Right renal pelvis (tissue), 4 donors: Measurements from ENCODE around the gene RHBDD2. TPM values are rescaled to one million over a fixed set of nuclear protein-coding genes. Genes with fewer than 3 reads are reported as not detected.
"Not testable (repeated sequence)": the region's sequence is repeated elsewhere in the genome, so short reads cannot be mapped to it uniquely, and the experiment has no call there.

Source experiments
- DNase-seq, 4 donors: peaks; one replicate each; pipeline ENCODE4 v3.0.0-alpha.2; 2013; ENCODE audit warnings: low read depth in 4 of 4, low spot score in 3 of 4, missing footprints in 1 of 4
- polyA plus RNA-seq, 4 donors: library from polyadenylated mRNA; unstranded; fragments of 120-200 nt; gene quantifications; one replicate each; pipeline ENCODE4 v1.2.1, GENCODE V29; 2013; ENCODE audit not compliant: insufficient read length in 4 of 4

The RHBDD2 gene
- polyA plus RNA-seq, 4 donors, result 62.6 to 82.4 (median 67.2) TPM

DNA sequence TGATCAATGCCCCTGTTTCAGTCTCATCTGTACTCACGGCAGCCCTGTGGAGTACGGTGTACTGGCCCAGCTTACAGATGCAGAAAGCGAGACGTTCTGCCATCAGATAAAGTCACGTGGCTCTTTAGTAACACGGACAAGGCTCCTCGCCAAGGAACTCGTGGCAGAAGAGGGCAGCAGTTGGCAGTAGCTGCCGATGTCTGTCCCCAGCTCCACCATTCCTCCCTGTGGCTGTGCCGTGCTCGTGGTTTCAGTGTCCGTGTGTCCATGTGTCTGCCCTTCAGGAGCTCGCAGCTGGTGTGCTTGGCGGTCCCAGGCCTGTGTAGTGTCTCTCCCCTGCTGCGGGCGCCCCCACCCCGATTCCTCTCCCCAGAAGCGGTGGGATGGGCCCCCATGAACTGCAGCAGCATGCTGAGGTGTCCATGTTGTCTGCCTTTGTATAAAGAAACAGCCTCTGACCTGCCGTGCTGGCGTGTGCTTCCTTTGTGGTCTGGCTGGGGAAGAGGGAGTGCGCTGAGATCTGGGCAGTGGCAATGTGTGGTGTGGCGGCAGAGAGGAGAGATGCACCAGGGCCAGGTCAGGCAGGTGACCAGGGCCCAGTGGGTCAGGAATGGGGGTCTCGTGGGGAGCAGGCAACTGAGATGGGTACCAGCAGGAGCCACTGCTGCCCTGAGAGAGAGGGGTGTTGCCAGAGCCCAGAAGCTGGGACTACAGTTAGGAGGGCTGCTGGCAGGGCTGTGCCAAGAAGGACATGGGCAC is 9.8 kb downstream of the RHBDD2 start:
- no peak for DNase-seq

DNA sequence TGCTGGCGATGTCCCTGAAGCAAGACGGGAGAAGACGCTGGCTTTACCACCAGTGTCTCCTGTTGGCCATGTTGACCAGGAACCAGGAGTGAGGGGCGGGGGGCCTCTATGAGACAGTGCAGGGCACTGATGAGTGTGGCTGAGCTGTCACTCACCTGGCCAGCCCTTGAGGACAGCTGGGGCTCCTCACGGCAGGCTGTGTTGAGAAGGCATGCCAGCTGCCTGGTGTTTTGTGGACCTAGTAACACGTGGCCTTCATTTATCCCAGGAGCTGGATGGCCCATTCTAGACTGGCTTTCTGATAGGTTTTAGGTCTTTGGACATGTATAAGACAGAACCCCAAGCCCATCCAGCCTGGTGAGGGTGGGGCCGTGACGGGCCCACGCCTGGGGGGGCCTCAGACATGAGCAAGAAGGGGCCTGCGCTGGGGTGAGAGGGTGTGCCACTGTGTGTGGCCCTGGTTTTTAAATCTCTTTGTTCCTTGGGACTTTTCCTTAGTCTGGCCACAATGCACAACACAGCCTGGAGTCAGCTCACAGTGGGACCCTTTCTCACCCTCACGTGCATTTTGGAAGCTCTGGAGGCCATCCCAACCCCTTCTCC is 10.5 kb downstream of the RHBDD2 start:
- no peak for DNase-seq

DNA sequence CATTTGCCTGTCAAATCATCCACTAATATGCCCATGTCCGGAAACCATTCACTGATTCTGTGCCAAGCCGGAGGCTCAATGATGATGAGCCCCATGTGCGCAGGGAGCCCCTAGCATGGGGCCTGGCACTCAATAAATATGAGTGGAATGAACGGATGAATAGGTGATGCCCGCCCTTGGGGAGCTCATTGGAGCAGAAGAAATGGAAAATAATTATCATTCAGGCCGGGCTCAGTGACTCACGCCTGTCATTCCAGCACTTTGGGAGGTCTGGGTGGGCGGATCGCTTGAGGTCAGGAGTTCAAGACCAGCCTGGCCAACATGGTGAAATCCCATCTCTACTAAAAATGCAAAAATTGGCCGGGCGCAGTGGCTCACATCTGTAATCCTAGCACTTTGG is 11.0 kb downstream of the RHBDD2 start:
- no peak for DNase-seq

DNA sequence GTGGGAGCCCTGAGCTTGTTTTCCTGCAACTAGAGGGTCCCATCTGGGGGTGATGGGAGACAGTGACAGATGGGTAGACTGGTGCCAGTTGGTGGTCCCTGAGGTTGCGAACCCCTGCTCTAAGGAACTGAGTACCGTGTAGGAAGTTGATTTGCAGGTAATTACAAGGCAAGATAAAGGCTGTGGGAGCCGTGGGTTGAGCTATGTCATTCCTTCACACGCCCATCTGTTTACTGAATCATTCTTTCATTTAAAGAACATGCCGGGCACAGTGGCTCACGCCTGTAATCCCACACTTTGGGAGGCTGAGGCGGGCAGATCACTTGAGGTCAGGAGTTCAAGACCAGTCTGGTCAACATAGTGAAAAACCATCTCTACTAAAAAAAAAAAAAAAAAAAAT is 12.4 kb downstream of the RHBDD2 start:
- DNase-seq, result not testable (repeated sequence)

DNA sequence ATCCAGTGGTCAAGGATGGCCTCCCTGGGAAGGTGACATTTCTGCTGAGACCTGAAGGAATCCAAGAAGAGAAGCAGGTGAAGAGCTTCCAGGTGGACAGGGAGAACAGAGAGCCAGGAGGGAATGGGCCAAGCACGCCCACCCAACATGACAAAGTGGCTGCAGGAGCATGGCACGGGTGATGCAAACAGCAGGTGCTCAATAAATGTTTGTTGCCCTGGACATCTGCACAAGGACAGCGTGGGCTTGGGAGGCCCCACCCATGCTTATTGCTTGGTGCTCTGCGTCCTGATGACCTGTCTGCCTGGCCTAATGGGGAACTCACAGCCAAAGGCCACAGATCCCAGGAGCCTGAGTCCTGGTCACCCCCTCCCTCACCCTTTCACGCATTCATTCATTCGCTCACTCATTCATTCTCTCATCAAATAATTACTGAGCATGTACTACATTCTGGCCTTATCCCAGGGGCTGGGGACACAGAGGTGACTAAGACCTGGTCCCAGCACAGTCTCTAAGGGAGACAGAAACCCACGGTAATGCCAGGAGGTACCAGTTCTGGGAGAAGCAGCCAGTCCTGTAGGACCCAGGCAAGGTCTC is 13.1 kb downstream of the RHBDD2 start:
- no peak for DNase-seq

DNA sequence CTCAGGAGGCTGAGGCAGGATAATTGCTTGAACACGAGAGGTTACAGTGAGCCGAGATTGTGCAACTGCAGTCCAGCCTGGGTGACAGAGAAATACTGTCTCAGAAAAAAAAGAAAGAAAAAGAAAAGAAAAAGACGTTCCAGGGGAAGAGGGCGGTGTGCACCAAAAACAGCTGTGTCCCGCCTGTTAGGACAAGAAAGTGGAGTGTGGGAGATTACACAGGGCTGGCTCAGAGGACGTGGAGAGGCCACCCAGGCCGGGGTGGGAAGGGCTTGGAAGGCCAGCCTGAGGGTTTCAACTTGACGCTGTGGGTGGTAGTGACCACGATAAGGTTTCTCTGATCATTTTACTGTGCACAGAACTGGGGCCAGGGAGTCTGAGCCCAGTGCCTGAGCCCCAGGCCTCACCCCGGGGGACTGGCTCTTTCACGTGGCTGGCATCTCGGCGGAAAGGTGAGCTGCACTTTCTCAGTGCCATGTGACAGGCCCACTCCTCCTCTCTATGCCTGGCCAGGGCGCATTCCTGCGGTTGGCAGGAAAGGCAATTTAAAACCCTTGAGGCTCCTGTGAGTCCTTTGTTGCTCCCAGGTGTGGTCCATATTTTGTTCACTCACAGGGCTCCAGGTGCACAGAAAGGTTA is 13.9 kb downstream of the RHBDD2 start:
- DNase-seq, result no peak

DNA sequence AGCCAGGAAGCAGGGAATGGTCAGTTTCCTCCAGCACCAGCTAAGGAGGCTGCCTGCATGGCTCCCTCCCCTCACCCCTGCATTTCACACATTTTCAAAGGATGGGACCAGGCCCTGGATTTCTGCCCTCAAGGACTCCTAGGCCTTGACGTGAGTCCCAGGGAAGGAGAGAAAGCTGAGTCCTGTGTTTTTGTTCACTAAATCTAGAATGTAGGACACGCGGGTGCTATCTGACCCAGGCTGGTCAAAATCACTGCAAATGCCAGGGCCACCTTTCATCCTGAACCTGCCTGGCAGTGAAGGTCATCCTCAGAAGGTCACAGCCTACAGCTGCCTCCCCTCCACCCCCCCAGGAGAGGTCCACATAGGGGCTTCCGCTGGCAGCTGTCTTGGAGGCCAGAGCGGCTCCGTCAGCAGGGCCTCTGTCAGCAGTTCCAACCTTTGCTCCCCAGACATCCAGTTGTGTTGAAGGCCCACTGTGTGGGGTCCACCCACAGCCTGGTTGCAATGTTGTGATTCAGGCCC is 18.0 kb downstream of the RHBDD2 start:
- DNase-seq, result no peak

DNA sequence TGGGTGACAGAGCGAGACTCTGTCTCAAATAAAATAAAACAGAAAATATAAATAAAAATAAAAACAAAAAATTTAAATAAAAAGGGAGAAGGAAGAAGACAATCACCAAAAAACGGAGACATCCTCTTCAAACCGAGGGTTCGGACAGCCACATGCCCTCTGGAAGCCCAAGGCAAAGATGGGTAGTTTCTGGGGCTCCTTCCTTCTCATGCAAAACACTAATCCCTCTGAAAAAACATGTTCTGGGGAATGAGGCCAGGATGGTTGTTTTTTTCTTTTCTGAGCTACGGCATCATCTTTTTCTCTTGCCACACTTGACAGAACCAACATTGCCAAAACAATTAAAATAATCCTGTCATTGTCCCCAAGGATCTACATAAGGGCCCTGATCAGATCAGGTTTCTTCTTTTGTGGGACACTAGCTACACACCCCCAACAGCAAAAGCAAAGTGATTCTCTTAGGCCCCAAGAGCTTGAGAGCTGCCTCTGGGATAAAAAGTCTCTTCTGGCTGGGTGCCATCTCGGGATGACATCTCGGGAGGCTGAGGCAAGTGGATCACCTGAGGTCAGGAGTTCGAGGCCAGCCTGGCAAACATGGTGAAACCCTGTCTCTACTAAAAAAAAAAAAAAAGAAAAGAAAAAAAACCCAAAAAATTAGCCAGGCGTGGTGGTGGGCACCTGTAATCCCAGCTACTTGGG is 21.9 kb downstream of the RHBDD2 start:
- DNase-seq, result no peak

DNA sequence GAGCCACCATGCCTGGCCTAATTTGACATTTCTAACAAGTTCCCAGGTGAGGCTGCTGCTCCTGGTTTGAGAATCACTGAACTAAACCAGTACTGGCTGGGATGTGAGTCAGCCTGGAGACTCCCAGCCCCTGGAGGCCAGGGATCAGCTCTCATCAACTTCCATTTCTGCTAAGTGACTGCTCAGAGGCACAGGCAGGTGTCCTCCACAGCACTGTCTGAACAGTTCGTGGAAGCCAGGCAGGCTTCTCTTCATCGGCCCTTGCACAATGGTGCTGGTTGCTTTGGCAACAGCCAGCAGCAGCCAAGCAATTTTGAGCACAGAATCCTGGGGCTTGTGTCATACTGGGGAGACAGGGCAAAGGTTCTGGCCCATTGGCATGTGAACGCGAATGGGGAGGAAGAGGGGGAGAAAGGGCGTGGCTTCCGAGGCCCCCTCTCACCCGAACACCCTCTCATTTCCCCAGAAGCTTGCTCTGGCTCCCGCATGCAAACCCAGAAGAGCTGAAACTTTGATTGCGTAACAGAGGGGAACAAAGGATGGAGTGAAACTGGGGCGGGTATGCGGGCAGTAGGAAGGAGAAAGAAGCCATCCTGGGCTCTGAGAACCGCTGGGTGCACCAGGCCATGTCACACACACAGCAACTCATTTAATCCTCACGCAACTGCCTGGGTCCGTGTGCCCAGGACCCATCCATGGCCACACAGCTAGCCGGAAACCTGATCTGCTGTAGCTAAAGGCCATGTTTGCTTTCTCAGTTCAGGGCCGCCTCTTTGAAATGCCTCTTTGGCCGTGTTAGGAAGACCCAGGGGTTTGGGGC is 27.2 kb downstream of the RHBDD2 start:
- no peak for DNase-seq

DNA sequence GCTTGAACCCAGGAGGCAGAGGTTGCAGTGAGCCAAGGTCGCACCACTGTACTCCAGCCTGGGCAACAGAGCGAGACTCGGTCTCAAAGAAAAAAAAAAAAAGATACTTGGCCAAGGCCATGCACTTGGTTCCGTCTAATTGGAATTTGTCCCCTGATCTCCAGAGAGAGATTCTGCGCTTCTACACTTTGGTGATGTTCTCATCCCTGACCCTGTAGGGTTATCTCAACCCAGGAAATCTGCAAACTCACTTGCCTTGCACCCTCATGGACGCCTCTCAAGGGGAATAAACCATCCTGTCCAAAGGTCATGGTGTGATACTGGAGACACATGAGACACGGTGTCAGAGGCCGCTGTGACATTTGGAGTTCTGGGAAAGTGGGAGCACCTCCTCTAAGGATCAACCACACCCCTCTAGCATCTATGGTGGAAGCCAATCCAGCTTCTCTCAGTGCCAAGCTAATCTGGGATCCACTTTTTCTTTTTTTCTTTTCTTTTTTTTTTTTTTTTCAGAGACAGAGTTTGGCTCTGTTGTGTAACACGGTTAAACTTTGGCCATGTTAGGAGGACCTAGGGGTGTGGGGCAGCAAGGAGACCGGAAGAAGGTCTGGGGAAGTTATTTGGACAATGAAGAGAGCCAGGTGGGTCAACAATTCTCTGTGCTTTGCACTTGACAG is 28.3 kb downstream of the RHBDD2 start:
- no peak for DNase-seq

DNA sequence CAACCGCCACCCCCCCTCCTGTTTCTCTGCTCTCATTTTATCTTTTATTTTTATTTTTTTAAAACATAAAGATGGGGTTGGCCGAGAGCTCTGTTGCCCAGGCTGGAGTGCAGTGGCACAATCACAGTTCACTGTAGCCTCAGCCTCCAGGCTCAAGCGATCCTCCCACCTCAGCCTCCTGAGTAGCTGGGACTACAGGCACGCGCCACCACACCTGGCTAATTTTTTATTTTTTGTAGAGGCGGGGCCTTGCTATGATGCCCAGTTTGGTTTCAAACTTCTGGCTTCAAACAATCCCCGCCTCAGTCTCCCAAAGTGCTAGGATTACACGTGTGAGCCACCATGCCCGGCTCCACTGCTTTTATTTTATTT is 28.8 kb downstream of the RHBDD2 start:
- DNase-seq, result not testable (repeated sequence)

DNA sequence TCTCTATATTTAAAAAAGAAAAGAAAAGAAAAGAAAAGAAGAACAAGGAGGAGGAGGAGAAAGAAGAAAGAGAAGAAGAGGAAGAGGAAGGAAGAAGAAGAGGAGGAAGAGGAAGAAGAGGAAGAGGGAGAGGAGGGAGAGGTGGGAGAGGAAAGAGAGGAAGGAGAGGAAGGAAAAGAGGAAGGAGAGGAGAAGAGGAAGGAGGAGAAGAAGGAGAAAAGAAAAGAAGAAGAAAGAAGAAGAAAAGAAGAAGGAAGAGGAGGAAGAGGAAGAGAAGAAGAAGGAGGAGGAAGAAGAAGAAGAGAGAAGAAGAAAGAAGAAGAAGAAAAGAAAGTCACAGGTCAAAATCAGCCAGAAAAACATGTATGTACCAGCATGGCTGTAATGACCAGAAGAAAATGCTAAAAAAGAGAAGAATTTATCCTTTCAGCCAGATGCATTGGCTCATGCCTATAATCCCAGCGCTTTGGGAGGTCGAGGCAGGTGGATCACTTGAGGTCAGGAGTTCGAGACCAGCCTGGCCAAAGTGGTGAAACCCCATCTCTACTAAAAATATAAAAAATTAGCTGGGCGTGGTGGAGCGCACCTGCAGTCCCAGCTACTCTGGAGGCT is 30.8 kb downstream of the RHBDD2 start:
- no peak for DNase-seq

DNA sequence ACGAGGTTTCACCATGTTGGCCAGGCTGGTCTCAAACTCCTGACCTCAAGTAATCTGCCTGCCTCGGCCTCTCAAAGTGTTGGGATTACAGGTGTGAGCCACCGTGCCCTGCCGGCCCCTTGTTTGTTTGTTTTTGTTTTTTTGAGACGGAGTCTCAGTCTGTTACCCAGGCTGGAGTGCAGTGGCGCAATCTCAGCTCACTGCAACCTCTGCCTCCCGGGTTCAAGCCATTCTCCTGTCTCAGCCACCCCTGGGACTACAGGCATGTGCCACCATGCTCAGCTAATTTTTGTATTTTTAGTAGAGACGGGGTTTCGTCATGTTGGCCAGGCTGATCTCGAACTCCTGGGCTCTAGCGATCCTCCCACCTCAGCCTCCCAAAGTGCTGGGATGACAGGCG is 32.4 kb downstream of the RHBDD2 start:
- DNase-seq, result not testable (repeated sequence)

DNA sequence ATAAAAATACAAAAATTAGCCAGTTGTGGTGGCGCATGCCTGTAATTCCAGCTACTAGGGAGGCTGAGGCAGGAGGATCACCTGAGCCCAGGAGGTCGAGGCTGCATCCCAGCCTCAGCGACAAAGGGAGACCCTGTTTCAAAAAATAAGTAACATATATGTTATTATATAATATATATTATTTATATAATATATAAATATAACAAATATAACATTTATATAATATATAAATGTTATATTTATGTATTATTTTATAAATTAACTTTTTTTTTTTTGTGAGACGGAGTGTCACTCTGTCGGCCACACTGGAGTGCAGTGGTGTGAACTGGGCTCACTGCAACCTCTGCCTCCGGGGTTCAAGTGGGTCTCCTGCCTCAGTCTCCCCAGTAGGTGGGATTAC is 34.6 kb downstream of the RHBDD2 start:
- DNase-seq, result no peak

DNA sequence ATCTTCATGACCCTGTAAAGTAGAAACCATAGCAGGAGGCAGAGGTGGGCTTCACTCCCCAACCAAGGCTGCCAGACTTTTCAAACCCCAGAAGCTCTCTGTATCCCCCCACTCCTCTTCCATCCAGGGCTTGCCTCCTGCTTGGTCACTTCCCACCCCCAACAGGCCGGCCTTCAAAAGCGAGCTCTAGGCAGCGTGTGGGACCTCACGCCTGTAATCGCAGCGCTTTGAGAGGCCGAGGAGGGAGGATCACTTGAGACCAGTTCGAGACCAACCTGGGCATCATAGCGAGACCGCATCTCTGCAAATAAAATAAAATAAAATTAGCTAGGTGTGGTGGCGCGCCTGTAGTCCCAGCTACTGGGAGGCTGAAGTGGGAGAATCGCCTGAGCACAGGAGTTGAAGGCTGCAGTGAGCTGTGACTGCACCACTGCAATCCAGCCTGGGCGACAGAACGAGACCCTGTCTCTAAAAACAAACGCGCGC is 35.4 kb downstream of the RHBDD2 start:
- DNase-seq, result no peak

DNA sequence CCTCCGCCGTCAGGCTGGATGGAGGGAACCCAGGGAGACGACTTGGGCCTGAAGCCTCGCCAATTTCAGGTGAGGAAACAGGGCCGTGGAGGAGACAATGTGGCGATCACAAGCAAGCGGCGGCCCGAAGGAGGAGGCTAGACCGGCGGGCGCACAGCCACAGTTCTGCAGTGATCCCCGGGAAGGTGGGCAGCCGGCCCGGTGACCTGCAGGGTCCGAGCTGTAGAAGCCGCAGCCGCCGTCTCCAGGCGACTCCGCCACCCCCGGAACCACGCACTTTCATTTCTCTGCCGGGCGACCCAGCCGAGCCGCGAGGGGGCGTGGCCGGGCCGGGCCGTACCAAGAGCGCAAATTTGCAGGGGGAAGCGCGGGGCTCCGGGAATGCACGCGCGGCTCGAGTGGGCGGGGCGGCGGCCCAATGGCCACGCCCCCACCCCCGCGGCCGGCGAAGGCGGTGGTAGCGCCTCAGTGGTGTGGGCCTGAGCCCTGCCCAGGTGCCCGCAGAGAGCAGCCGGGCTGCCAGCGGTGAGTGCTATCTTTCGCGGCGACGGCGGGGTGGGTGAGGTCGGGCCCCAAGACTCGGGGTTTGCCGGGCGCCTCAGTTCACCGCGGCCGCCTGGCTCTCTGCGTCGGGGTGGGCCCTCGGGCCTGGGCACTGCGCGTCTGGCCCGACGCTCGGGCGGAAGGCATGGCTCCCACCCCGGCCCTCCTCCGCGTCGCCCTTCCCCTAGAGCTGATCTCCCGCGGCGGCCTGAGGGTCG is 36.0 kb downstream of the RHBDD2 start, which contains the start of gene POR:
Gene POR (plus strand): TSS at position 501 of the 761 bp plus-strand sequence. CDS start 38,847 bp downstream, outside the sequence.
- peak; percentile 85 to 87 (median 86) for DNase-seq

DNA sequence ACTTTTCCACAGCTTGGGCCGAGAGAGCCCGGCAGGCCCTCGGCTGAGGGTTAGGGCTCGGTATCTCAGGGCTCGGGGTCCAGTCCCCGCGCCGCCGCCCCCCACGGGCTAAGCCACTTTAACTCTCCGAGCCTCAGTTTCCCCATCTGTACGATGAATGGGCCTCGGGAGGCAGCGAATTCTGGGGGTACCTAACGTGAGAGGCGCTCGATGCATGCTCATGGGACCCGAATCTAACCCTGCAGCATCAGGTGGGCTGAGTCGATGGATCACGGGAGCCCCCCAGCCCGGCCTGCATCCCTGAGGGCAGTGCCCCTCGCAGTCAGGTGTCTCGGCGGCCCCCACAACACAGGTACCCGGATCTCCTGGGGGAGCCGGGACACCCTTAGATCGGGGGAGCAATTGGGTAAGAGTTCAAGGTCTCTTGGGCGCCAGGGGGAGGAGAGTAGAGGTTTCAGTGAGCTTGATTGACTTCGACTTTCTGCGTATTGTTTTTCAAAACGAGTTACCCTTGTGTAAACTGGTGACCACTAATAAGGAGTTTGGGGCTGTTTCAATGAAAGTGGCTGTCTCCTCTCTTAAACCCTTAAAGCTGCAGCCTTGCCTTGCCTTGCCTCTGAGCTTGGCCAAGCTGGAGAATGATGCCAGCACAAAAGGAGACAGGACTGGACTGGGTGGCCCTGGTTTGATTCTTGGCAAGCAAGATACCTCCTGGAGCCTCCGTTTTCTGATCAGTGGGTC is 36.8 kb downstream of the RHBDD2 start:
- no peak for DNase-seq
